Stimulated activated CD8-positive, alpha-beta memory T cell treated with anti-CD3 and anti-CD28 coated beads, Interleukin-12 subunit alpha, Interleukin-12 subunit beta, amount 100 ng/mL, for 24 hours (primary cell): ENCODE measurements around the gene CCDC142.
"Not testable (repeated sequence)": the region's sequence is repeated elsewhere in the genome, so short reads cannot be mapped to it uniquely, and the experiment has no call there.

ENCODE experiments used
- DNase-seq: peaks from one replicate; pipeline ENCODE4 v3.0.0-alpha.2; 2020; ENCODE audit errors: extremely low read depth

Gene CCDC142

GRCh38 chr2:74471332-74472065 is 11.3 kb downstream of the CCDC142 start:
- no peak for DNase-seq

GRCh38 chr2:74470742-74471141 is 12.1 kb downstream of the CCDC142 start:
- DNase-seq, result not testable (repeated sequence)

- DNase-seq, result no peak
Measured at GRCh38 chr2:74464406-74464805, 18.4 kb downstream of the CCDC142 start.

GRCh38 chr2:74462786-74463105 is 20.1 kb downstream of the CCDC142 start:
- no peak for DNase-seq

- no peak for DNase-seq
Measured at GRCh38 chr2:74462054-74462785, 20.6 kb downstream of the CCDC142 start.

- DNase-seq, result no peak
Measured at GRCh38 chr2:74461187-74462053, 21.4 kb downstream of the CCDC142 start.

GRCh38 chr2:74460187-74460586 is 22.6 kb downstream of the CCDC142 start:
- not testable (repeated sequence) for DNase-seq

GRCh38 chr2:74459503-74460118 is 23.2 kb downstream of the CCDC142 start:
- DNase-seq, result not testable (repeated sequence)

GRCh38 chr2:74458938-74459363 is 23.8 kb downstream of the CCDC142 start:
- DNase-seq, result no peak

- peak; percentile 97 for DNase-seq
Measured at GRCh38 chr2:74458132-74458937, 24.5 kb downstream of the CCDC142 start, which contains the start of gene WBP1. TSS of gene WBP1 (plus strand) at chr2:74458438. CDS start at chr2:74458603, 165 bp downstream.

GRCh38 chr2:74457549-74458131 is 25.2 kb downstream of the CCDC142 start:
- DNase-seq, result peak; percentile 68

- no peak for DNase-seq
Measured at GRCh38 chr2:74457129-74457548, 25.7 kb downstream of the CCDC142 start.

- DNase-seq, result peak; percentile 85
Measured at GRCh38 chr2:74454654-74455511, 27.9 kb downstream of the CCDC142 start, which contains the start of gene INO80B. TSS of gene INO80B (plus strand) at chr2:74455087. CDS start at chr2:74455117, 30 bp downstream.

- DNase-seq, result no peak
Measured at GRCh38 chr2:74450570-74451190, 32.1 kb downstream of the CCDC142 start.

- no peak for DNase-seq
Measured at GRCh38 chr2:74448771-74449170, 34.0 kb downstream of the CCDC142 start.

- no peak for DNase-seq
Measured at GRCh38 chr2:74447230-74447999, 35.4 kb downstream of the CCDC142 start.

- DNase-seq, result no peak
Measured at GRCh38 chr2:74444498-74445318, 38.1 kb downstream of the CCDC142 start.
